ENCODE data around the gene JDP2.

JDP2 gene

GRCh38 chr14:75406856-75407255 lies 21.0 kb upstream of the JDP2 start:
- TF ChIP-seq USF1 (IDR thresholded peaks at IDR 0.05) = no peak
- TF ChIP-seq YY1 (IDR thresholded peaks at IDR 0.05; ENCODE audit: low read depth) = no peak
- no peak for TF ChIP-seq NFIC (IDR thresholded peaks at IDR 0.05)
- TF ChIP-seq CREB1 (IDR thresholded peaks at IDR 0.05; ENCODE audit: low read depth) = no peak
- TF ChIP-seq TEAD4 (IDR thresholded peaks at IDR 0.05) = no peak
- no peak for TF ChIP-seq MAX (IDR thresholded peaks at IDR 0.05)

GRCh38 chr14:75409316-75410205 lies 18.3 kb upstream of the JDP2 start:
- TF ChIP-seq ZBTB7A (IDR thresholded peaks at IDR 0.05; ENCODE audit: low read depth) (no peak), TEAD4 (IDR thresholded peaks at IDR 0.05) (no peak), FOXM1 (IDR thresholded peaks at IDR 0.05; ENCODE audit: borderline replicate concordance, low read depth) (no peak), REST (IDR thresholded peaks at IDR 0.05; ENCODE audit: low read depth) (no peak), NFIC (IDR thresholded peaks at IDR 0.05) (no peak), CEBPB (IDR thresholded peaks at IDR 0.05) (no peak), RAD21 (IDR thresholded peaks at IDR 0.05; ENCODE audit: low read depth) (no peak), TCF12 (IDR thresholded peaks at IDR 0.05; ENCODE audit: low read depth) (no peak)

- TF ChIP-seq TCF12 (IDR thresholded peaks at IDR 0.05; ENCODE audit: low read depth) = no peak
- TF ChIP-seq EGR1 (IDR thresholded peaks at IDR 0.05) = no peak
- TF ChIP-seq NFIC (IDR thresholded peaks at IDR 0.05) = no peak
- no peak for TF ChIP-seq MAX (IDR thresholded peaks at IDR 0.05)
- TF ChIP-seq TAF1 (IDR thresholded peaks at IDR 0.05; ENCODE audit: low read depth) = no peak
- no peak for TF ChIP-seq USF1 (IDR thresholded peaks at IDR 0.05)
Measured at GRCh38 chr14:75411214-75411540, 16.6 kb upstream of the JDP2 start.

GRCh38 chr14:75413013-75413412 lies 14.8 kb upstream of the JDP2 start:
- TF ChIP-seq TEAD4 (IDR thresholded peaks at IDR 0.05) = no peak
- no peak for TF ChIP-seq USF1 (IDR thresholded peaks at IDR 0.05)
- TF ChIP-seq CREB1 (IDR thresholded peaks at IDR 0.05; ENCODE audit: low read depth) = no peak

- TF ChIP-seq TCF12 (IDR thresholded peaks at IDR 0.05; ENCODE audit: low read depth) = no peak
- TF ChIP-seq EP300 (IDR thresholded peaks at IDR 0.05; ENCODE audit: borderline replicate concordance) = no peak
- TF ChIP-seq EGR1 (IDR thresholded peaks at IDR 0.05) = no peak
- no peak for TF ChIP-seq NFIC (IDR thresholded peaks at IDR 0.05)
- TF ChIP-seq MAX (IDR thresholded peaks at IDR 0.05) = no peak
- TF ChIP-seq RAD21 (IDR thresholded peaks at IDR 0.05; ENCODE audit: low read depth) = no peak
- no peak for TF ChIP-seq TEAD4 (IDR thresholded peaks at IDR 0.05)
Measured at GRCh38 chr14:75417674-75418073, 10.1 kb upstream of the JDP2 start.

GRCh38 chr14:75418850-75419768 lies 8.7 kb upstream of the JDP2 start:
- TF ChIP-seq YY1 (IDR thresholded peaks at IDR 0.05; ENCODE audit: low read depth) = 0 out of 2 replicates have a peak, but pooled peaks have one; percentile 27
- no peak for TF ChIP-seq USF1 (IDR thresholded peaks at IDR 0.05)

GRCh38 chr14:75422169-75422568 lies 5.7 kb upstream of the JDP2 start:
- no peak for TF ChIP-seq MAX (IDR thresholded peaks at IDR 0.05)
- TF ChIP-seq USF1 (IDR thresholded peaks at IDR 0.05) = no peak

Data from Ishikawa (cell line).